Fibroblast of lung (primary cell): Measurements from ENCODE around the gene DNAJB12. TPM values are rescaled to one million over a fixed set of nuclear protein-coding genes. Genes with fewer than 3 reads are reported as not detected.
"Not testable (repeated sequence)": the region's sequence is repeated elsewhere in the genome, so short reads cannot be mapped to it uniquely, and the experiment has no call there.

ENCODE experiments used
- DNase-seq, 2 donors: peaks; one replicate each; pipeline versions ENCODE4 v3.0.0 to v3.0.0-alpha.2; 2010; ENCODE audit warnings: low read depth in 2 of 2
- H2AFZ ChIP-seq: 2 replicates; pipeline ENCODE4 v1.5.1; 2012; ENCODE audit warnings: low read length, control low read depth, inconsistent platforms
- H3K27ac ChIP-seq: 2 replicates; pipeline ENCODE4 v1.5.1; 2011; ENCODE audit warnings: low read length, control low read depth; ENCODE audit not compliant: insufficient read depth
- H3K27me3 ChIP-seq: 2 replicates; pipeline ENCODE4 v1.5.1; 2011; ENCODE audit warnings: mild to moderate bottlenecking, low read length; ENCODE audit not compliant: control insufficient read depth, insufficient read depth
- H3K36me3 ChIP-seq: 2 replicates; pipeline ENCODE4 v1.5.1; 2011; ENCODE audit warnings: low read length; ENCODE audit not compliant: control insufficient read depth, insufficient read depth
- H3K4me1 ChIP-seq: 2 replicates; pipeline ENCODE4 v1.5.1; 2011; ENCODE audit warnings: low read length; ENCODE audit not compliant: control insufficient read depth, insufficient read depth; ENCODE audit errors: extremely low read depth
- H3K4me2 ChIP-seq: 2 replicates; pipeline ENCODE4 v1.5.1; 2011; ENCODE audit warnings: low read length, control low read depth; ENCODE audit not compliant: insufficient read depth; ENCODE audit errors: extremely low read depth
- H3K4me3 ChIP-seq, 4 experiments: fragments of 200-600 bp in 1 of 4; sonication (generic) in 1 of 4; replicated peaks in 1 of 4; 2 replicates each; pipeline ENCODE4 v1.5.1; 2011 to 2016; ENCODE audit warnings: low read length in 4 of 4, low read depth in 3 of 4, mild to moderate bottlenecking in 3 of 4, control low read depth in 2 of 4, inconsistent platforms in 1 of 4, mixed read lengths in 1 of 4; ENCODE audit not compliant: insufficient read depth in 1 of 4; ENCODE audit errors: control extremely low read depth in 1 of 4
- H3K79me2 ChIP-seq: 2 replicates; pipeline ENCODE4 v1.5.1; 2012; ENCODE audit warnings: mild to moderate bottlenecking, low read length, inconsistent platforms; ENCODE audit not compliant: control insufficient read depth, insufficient read depth
- H3K9ac ChIP-seq: 2 replicates; pipeline ENCODE4 v1.5.1; 2011; ENCODE audit warnings: mild to moderate bottlenecking, low read length, control low read depth; ENCODE audit not compliant: insufficient read depth
- H3K9me3 ChIP-seq: 2 replicates; pipeline ENCODE4 v1.5.1; 2012; ENCODE audit warnings: low read depth, low read length; ENCODE audit not compliant: control insufficient read depth, insufficient read depth
- H4K20me1 ChIP-seq: 2 replicates; pipeline ENCODE4 v1.5.1; 2011; ENCODE audit warnings: low read length; ENCODE audit not compliant: control insufficient read depth, insufficient read depth; ENCODE audit errors: extremely low read depth
- CTCF ChIP-seq, 2 donors: IDR thresholded peaks in 1 of 2; conservative IDR thresholded peaks in 1 of 2; 1 replicate in 1 of 2; 2 replicates in 1 of 2; pipeline ENCODE4 v1.5.1; 2011 to 2012; ENCODE audit warnings: low read length in 2 of 2, control low read depth in 1 of 2, inconsistent platforms in 1 of 2, low read depth in 1 of 2, mild to moderate bottlenecking in 1 of 2
- EZH2 ChIP-seq: IDR thresholded peaks from 2 replicates; pipeline ENCODE4 v1.5.1; 2012; ENCODE audit warnings: low read length, control low read depth, mild to moderate bottlenecking; ENCODE audit errors: missing control alignments
- polyA plus RNA-seq, 2 donors: library from polyadenylated mRNA; depleted of rRNA in 1 of 2; stranded (reverse) in 1 of 2; unstranded in 1 of 2; fragments of >200 nt; gene quantifications; 2 replicates each; pipeline ENCODE4 v1.2.1, GENCODE V29; 2011 to 2012; ENCODE audit warnings: missing spikeins in 1 of 2
- total RNA-seq: library from RNA; depleted of rRNA; stranded (reverse); fragments of >200 nt; gene quantifications from 2 replicates; pipeline ENCODE4 v1.2.1, GENCODE V29; 2014

DNAJB12 gene
- total and polyA plus RNA-seq, 2 donors (not counting 1 experiment from before 2014, with no cell fraction given), result 17.2 to 26.3 TPM

- no peaks in the 10 kb centered on the region for H3K9me3 ChIP-seq
- H3K36me3 ChIP-seq, result no peaks in the 10 kb centered on the region
- no peak overlapping the region for H3K4me3 ChIP-seq
- peak overlapping the region; percentile 8 for H3K4me2 ChIP-seq
- H3K27ac ChIP-seq, result peak overlapping the region; percentile 40
- H4K20me1 ChIP-seq, result no peaks in the 10 kb centered on the region
- H3K79me2 ChIP-seq, result no peaks in the 10 kb centered on the region
- H3K9ac ChIP-seq, result no peak overlapping the region
- no peaks in the 10 kb centered on the region for H3K27me3 ChIP-seq
- no peak for TF ChIP-seq CTCF (conservative IDR thresholded peaks at IDR 0.05 in 1 of 2, IDR thresholded peaks at IDR 0.05 in 1 of 2; ENCODE audit: low read depth in 1 of 2, low read length in 2 of 2)
- TF ChIP-seq EZH2, result no peak
- H3K4me1 ChIP-seq, result peaks cover 25% of the 10 kb centered on the region
- H2AFZ ChIP-seq, result peak overlapping the region; percentile 15
- peak in 1 of 2 donors; percentile 89 for DNase-seq
These were observed 45.2 kb downstream of the DNAJB12 start for GRCh38 chr10:72309290-72310240.

DNA sequence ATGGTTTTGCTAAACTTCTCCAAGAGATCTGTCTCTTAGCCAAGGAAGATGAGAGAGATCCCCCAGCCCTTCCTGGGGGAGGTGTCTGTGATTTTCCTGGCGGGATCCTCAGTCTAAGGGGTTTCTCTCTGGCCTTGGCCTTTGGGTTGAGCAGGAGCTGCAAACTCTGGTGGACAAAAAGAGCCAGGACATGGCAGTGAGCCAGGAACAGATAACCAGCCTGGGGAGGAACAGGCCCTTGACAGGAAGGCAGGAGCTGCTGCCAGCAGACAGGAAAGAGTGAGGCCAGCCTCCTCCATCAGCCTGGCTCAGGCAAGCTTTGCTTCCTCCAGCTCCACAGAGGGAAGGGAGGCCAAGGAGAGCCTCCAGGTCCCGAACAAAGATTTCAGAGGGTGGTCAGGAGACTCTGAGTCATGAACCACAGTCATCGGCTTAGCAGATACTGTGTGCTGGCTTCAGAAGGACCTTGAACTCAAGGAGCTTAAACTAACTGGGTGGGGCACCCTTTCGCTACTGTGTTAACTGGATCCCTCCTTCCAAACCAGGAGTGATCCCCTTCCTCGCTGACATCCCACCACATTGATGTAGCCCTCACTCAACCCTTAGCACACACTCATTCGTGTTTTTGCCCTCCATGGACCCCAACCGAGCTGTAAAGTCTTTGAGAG, 46.3 kb downstream of the DNAJB12 start:
- DNase-seq, result peak; percentile 89 to 92
- no peak overlapping the region for H3K4me3 ChIP-seq
- no peaks in the 10 kb centered on the region for H3K27me3 ChIP-seq
- H3K4me1 ChIP-seq, result peaks cover 25% of the 10 kb centered on the region
- no peaks in the 10 kb centered on the region for H3K79me2 ChIP-seq
- peak overlapping the region; percentile 18 for H2AFZ ChIP-seq
- no peak for TF ChIP-seq EZH2
- TF ChIP-seq CTCF (conservative IDR thresholded peaks at IDR 0.05 in 1 of 2, IDR thresholded peaks at IDR 0.05 in 1 of 2; ENCODE audit: low read depth in 1 of 2, low read length in 2 of 2), result no peak
- H4K20me1 ChIP-seq, result no peaks in the 10 kb centered on the region
- H3K4me2 ChIP-seq, result peak overlapping the region; percentile 15
- H3K9me3 ChIP-seq, result no peaks in the 10 kb centered on the region
- H3K9ac ChIP-seq, result no peak overlapping the region
- no peaks in the 10 kb centered on the region for H3K36me3 ChIP-seq
- peak overlapping the region; percentile 40 for H3K27ac ChIP-seq

GRCh38 chr10:72307711-72308110, 47.0 kb downstream of the DNAJB12 start:
- not testable (repeated sequence) for H3K4me2 ChIP-seq, H3K9ac ChIP-seq, DNase-seq, H3K27ac ChIP-seq, H3K27me3 ChIP-seq, H3K79me2 ChIP-seq, H2AFZ ChIP-seq, H3K36me3 ChIP-seq, H3K9me3 ChIP-seq, H4K20me1 ChIP-seq, H3K4me3 ChIP-seq
- peaks cover 25% of the 10 kb centered on the region for H3K4me1 ChIP-seq
